Measurements from ENCODE around the gene SLTM. TPM values are rescaled to one million over a fixed set of nuclear protein-coding genes. Genes with fewer than 3 reads are reported as not detected.

Gene SLTM
- polyA plus RNA-seq, 1 donor: 183 TPM

Other genes starting within 250 kb of the SLTM start
- gene ADAM10, start 184.0 kb downstream of the SLTM start, polyA plus RNA-seq (ENCODE audit: insufficient read length): 264 TPM
- 31.1 TPM for gene MINDY2, start 162.4 kb downstream of the SLTM start, polyA plus RNA-seq (ENCODE audit: insufficient read length)
- gene RNF111, start 54.0 kb upstream of the SLTM start, polyA plus RNA-seq (ENCODE audit: insufficient read length): 42.1 TPM
- 61.4 TPM for gene CCNB2, start 171.5 kb upstream of the SLTM start, polyA plus RNA-seq (ENCODE audit: insufficient read length)

All from left kidney (tissue), 1 donor.